ENCODE measurements around the gene OSBPL8.

DNA sequence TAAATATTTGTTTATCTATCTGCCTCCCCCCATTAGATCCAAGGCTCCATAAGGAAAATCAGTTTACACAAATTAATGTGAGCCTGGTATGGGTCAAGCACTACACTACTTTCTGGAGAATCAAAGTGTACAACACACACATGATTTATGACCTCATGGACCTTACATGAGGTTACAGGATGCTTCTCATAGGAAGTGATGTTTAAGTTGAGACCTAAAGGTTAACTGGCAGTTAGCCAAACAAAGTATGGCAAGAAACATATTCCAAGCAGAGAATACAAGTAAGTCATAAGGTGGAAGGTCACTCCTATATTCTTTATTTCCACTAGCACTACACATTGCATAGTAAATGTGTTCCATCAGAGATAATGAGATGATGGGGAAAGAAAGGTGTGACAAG, 39.2 kb downstream of the OSBPL8 start:
- TF ChIP-seq, protein P1, sequence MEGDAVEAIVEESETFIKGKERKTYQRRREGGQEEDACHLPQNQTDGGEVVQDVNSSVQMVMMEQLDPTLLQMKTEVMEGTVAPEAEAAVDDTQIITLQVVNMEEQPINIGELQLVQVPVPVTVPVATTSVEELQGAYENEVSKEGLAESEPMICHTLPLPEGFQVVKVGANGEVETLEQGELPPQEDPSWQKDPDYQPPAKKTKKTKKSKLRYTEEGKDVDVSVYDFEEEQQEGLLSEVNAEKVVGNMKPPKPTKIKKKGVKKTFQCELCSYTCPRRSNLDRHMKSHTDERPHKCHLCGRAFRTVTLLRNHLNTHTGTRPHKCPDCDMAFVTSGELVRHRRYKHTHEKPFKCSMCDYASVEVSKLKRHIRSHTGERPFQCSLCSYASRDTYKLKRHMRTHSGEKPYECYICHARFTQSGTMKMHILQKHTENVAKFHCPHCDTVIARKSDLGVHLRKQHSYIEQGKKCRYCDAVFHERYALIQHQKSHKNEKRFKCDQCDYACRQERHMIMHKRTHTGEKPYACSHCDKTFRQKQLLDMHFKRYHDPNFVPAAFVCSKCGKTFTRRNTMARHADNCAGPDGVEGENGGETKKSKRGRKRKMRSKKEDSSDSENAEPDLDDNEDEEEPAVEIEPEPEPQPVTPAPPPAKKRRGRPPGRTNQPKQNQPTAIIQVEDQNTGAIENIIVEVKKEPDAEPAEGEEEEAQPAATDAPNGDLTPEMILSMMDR (IDR thresholded peaks at IDR 0.05) = no peak
- TF ChIP-seq POLR2A (IDR thresholded peaks at IDR 0.05) = no peak

All from Peyer's patch (tissue), 4 donors.